ENCODE results near the gene GUCY1A2. TPM values are rescaled to one million over a fixed set of nuclear protein-coding genes. Genes with fewer than 3 reads are reported as not detected.
A peak's percentile ranks its signal among the peaks of the same experiment; 100 is the strongest.

The GUCY1A2 gene
- total RNA-seq, 1 experiment from 2014 or later = 5.4 TPM

DNA sequence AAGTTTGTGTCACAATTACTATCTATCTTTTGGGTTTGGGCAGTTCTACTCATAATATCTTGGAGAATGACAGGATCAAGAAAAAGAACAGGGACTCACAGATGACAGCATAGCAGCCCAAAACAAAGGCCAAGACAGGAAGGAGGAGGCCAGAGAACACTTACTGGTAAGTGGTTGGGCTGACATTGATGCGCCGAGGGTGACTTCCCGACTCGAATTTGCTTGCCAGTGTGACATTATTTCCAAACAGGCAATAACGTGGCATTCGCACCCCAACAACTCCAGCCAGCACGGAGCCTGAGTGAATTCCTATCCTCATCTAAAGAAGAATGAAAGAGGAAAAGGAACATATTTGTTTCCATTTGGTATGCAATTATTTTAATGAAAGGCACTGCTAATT is 309.9 kb downstream of the GUCY1A2 start:
- Histone ChIP-seq H3K9me3 (ENCODE audit: low read depth, low read length, poor library complexity, severe bottlenecking) (no peaks in the 10 kb centered on the region), H3K27me3 (replicated peaks; ENCODE audit: insufficient read depth, low read depth, low read length, poor library complexity) (no peaks in the 10 kb centered on the region), H3K27ac (ENCODE audit: low read depth, low read length, poor library complexity, severe bottlenecking) (no peak overlapping the region), H3K4me3 (ENCODE audit: low read depth, low read length, poor library complexity, severe bottlenecking) (no peak overlapping the region), H3K36me3 (ENCODE audit: insufficient read depth, low read length, poor library complexity, severe bottlenecking) (no peaks in the 10 kb centered on the region), H3K4me1 (ENCODE audit: insufficient read depth, low read length, poor library complexity, severe bottlenecking) (no peaks in the 10 kb centered on the region)
- no peak for TF ChIP-seq EZH2 (IDR thresholded peaks at IDR 0.05; ENCODE audit: borderline replicate concordance, low read depth, low read length, poor library complexity, severe bottlenecking)
- TF ChIP-seq CTCF (conservative IDR thresholded peaks at IDR 0.05; ENCODE audit: low read depth, low read length) = no peak
- peak; percentile 26 for DNase-seq (ENCODE audit: low spot score)
- CTCF ChIA-PET = no interaction called here
- BruUV-seq (replicated peaks) = no TSS peak
- POLR2A ChIA-PET (ENCODE audit: low non-redundant PET) = no interaction called here
- intact Hi-C loops (cut with micrococcal nuclease; ENCODE audit: unreplicated experiment) = no loop called here

- Histone ChIP-seq H3K27me3 (replicated peaks; ENCODE audit: insufficient read depth, low read depth, low read length, poor library complexity) (no peaks in the 10 kb centered on the region), H3K9me3 (ENCODE audit: low read depth, low read length, poor library complexity, severe bottlenecking) (no peaks in the 10 kb centered on the region), H3K36me3 (ENCODE audit: insufficient read depth, low read length, poor library complexity, severe bottlenecking) (no peaks in the 10 kb centered on the region), H3K4me3 (ENCODE audit: low read depth, low read length, poor library complexity, severe bottlenecking) (no peak overlapping the region), H3K4me1 (ENCODE audit: insufficient read depth, low read length, poor library complexity, severe bottlenecking) (no peaks in the 10 kb centered on the region), H3K27ac (ENCODE audit: low read depth, low read length, poor library complexity, severe bottlenecking) (no peak overlapping the region)
- POLR2A ChIA-PET (ENCODE audit: low non-redundant PET) = no interaction called here
- TF ChIP-seq CTCF (conservative IDR thresholded peaks at IDR 0.05; ENCODE audit: low read depth, low read length) (no peak), EZH2 (IDR thresholded peaks at IDR 0.05; ENCODE audit: borderline replicate concordance, low read depth, low read length, poor library complexity, severe bottlenecking) (no peak)
- DNase-seq (ENCODE audit: low spot score) = no peak
- intact Hi-C loops (cut with micrococcal nuclease; ENCODE audit: unreplicated experiment) = no loop called here
- no TSS peak for BruUV-seq (replicated peaks)
- CTCF ChIA-PET = no interaction called here
These were observed 311.9 kb downstream of the GUCY1A2 start for GRCh38 chr11:106706355-106706754.

- no peaks in the 10 kb centered on the region for H3K9me3 ChIP-seq (ENCODE audit: low read depth, low read length, poor library complexity, severe bottlenecking)
- CTCF ChIA-PET = no interaction called here
- H3K36me3 ChIP-seq (ENCODE audit: insufficient read depth, low read length, poor library complexity, severe bottlenecking) = no peaks in the 10 kb centered on the region
- H3K4me1 ChIP-seq (ENCODE audit: insufficient read depth, low read length, poor library complexity, severe bottlenecking) = no peaks in the 10 kb centered on the region
- H3K27ac ChIP-seq (ENCODE audit: low read depth, low read length, poor library complexity, severe bottlenecking) = no peak overlapping the region
- H3K27me3 ChIP-seq (replicated peaks; ENCODE audit: insufficient read depth, low read depth, low read length, poor library complexity) = no peaks in the 10 kb centered on the region
- intact Hi-C loops (cut with micrococcal nuclease; ENCODE audit: unreplicated experiment) = no loop called here
- no peak for TF ChIP-seq EZH2 (IDR thresholded peaks at IDR 0.05; ENCODE audit: borderline replicate concordance, low read depth, low read length, poor library complexity, severe bottlenecking)
- no peak for TF ChIP-seq CTCF (conservative IDR thresholded peaks at IDR 0.05; ENCODE audit: low read depth, low read length)
- DNase-seq (ENCODE audit: low spot score) = no peak
- POLR2A ChIA-PET (ENCODE audit: low non-redundant PET) = no interaction called here
- H3K4me3 ChIP-seq (ENCODE audit: low read depth, low read length, poor library complexity, severe bottlenecking) = no peak overlapping the region
- BruUV-seq (replicated peaks) = no TSS peak
These were observed 315.5 kb downstream of the GUCY1A2 start for GRCh38 chr11:106702805-106703204.
